K562 (cell line): ENCODE data around the gene EIF3I. TPM values are rescaled to one million over a fixed set of nuclear protein-coding genes. Genes with fewer than 3 reads are reported as not detected.

ENCODE experiments used
- ARNT ChIP-seq, 2 experiments: fragments of 450-650 bp; IDR thresholded peaks; 2 replicates each; pipeline ENCODE4 v1.6.1; 2016; ENCODE audit warnings: mild to moderate bottlenecking in 1 of 2
- BACH1 ChIP-seq: fragments of 200-800 bp; sonication (Bioruptor generic); IDR thresholded peaks from 2 replicates; pipeline ENCODE4 v1.6.1; 2016; ENCODE audit warnings: missing genetic modification characterization, missing compliant biosample characterization
- C11orf30 ChIP-seq: fragments of 450-650 bp; IDR thresholded peaks from 2 replicates; pipeline ENCODE4 v1.6.1; 2016; ENCODE audit warnings: low read depth, mild to moderate bottlenecking
- CCAR2 ChIP-seq: fragments of 200-400 bp; formaldehyde crosslinking; IDR thresholded peaks from 2 replicates; pipeline ENCODE4 v1.6.1; 2017; ENCODE audit warnings: mild to moderate bottlenecking, low read depth, low read length
- CEBPB ChIP-seq: fragments of 450-650 bp; IDR thresholded peaks from 2 replicates; pipeline ENCODE4 v1.6.1; 2016; ENCODE audit warnings: missing genetic modification characterization, missing compliant biosample characterization
- CHAMP1 ChIP-seq: fragments of 450-650 bp; IDR thresholded peaks from 2 replicates; pipeline ENCODE4 v1.6.1; 2016; ENCODE audit warnings: mild to moderate bottlenecking
- FOXM1 ChIP-seq, 2 experiments: fragments of 450-650 bp in 1 of 2; sonication (generic) in 1 of 2; formaldehyde crosslinking in 1 of 2; IDR thresholded peaks; 2 replicates each; pipeline versions ENCODE4 v1.6.1 to v1.9.0; 2017 to 2022; ENCODE audit warnings: low read depth in 2 of 2, mild to moderate bottlenecking in 2 of 2, missing genetic modification reagents in 1 of 2, moderate library complexity in 1 of 2
- HLTF ChIP-seq: fragments of 450-650 bp; IDR thresholded peaks from 2 replicates; pipeline ENCODE4 v1.6.1; 2016
- IRF1 ChIP-seq: sonication (generic); formaldehyde crosslinking; IDR thresholded peaks from 2 replicates; pipeline ENCODE4 v1.8.0; 2022; ENCODE audit warnings: missing genetic modification reagents, mild to moderate bottlenecking, borderline replicate concordance
- LARP7 ChIP-seq: fragments of 450-650 bp; IDR thresholded peaks from 2 replicates; pipeline ENCODE4 v1.6.1; 2016
- MYNN ChIP-seq, 2 experiments: sonication (generic); formaldehyde crosslinking in 1 of 2; IDR thresholded peaks; 2 replicates each; pipeline versions ENCODE4 v1.5.0 to v1.6.1; 2016 to 2020; ENCODE audit warnings: antibody characterized with exemption in 1 of 2, missing genetic modification reagents in 1 of 2
- NELFE ChIP-seq: IDR thresholded peaks from 2 replicates; pipeline ENCODE4 v1.6.1; 2011; ENCODE audit warnings: mild to moderate bottlenecking; ENCODE audit not compliant: insufficient read depth, insufficient read length
- NUFIP1 ChIP-seq: fragments of 450-650 bp; IDR thresholded peaks from 2 replicates; pipeline ENCODE4 v1.6.1; 2018; ENCODE audit not compliant: partially characterized antibody
- PML ChIP-seq: IDR thresholded peaks from 2 replicates; pipeline ENCODE4 v1.6.1; 2012; ENCODE audit warnings: low read length, inconsistent platforms
- RAD21 ChIP-seq, 2 experiments: fragments of 250-450 bp in 1 of 2; fragments of 450-650 bp in 1 of 2; sonication (Bioruptor Pico) in 1 of 2; formaldehyde crosslinking in 1 of 2; IDR thresholded peaks in 1 of 2; conservative IDR thresholded peaks in 1 of 2; 2 replicates each; pipeline versions ENCODE4 v1.4.0 to v1.8.0; 2020 to 2022; ENCODE audit warnings: mild to moderate bottlenecking in 2 of 2, moderate library complexity in 1 of 2
- RBFOX2 ChIP-seq: fragments of 200-400 bp; formaldehyde crosslinking; IDR thresholded peaks from 2 replicates; pipeline ENCODE4 v1.6.1; 2017; ENCODE audit warnings: low read depth, mild to moderate bottlenecking, low read length, moderate library complexity
- SFPQ ChIP-seq: fragments of 200-400 bp; formaldehyde crosslinking; IDR thresholded peaks from 2 replicates; pipeline ENCODE4 v1.6.1; 2017; ENCODE audit warnings: mild to moderate bottlenecking, low read depth, low read length, moderate library complexity
- SMARCB1 ChIP-seq: IDR thresholded peaks from 2 replicates; pipeline ENCODE4 v1.6.1; 2011; ENCODE audit warnings: improper control_type of control experiment, low read depth; ENCODE audit not compliant: insufficient read length
- SNIP1 ChIP-seq: fragments of 450-650 bp; IDR thresholded peaks from 2 replicates; pipeline ENCODE4 v1.7.1; 2017; ENCODE audit warnings: low read depth, mild to moderate bottlenecking
- U2AF1 ChIP-seq: fragments of 200-400 bp; formaldehyde crosslinking; optimal IDR thresholded peaks from 2 replicates; pipeline ENCODE3; 2017; ENCODE audit warnings: mild to moderate bottlenecking, low read depth, low read length, moderate library complexity
- ZBTB1 ChIP-seq: sonication (generic); formaldehyde crosslinking; IDR thresholded peaks from 2 replicates; pipeline ENCODE4 v1.8.1; 2023; ENCODE audit warnings: missing genetic modification reagents, low read depth, mild to moderate bottlenecking, borderline replicate concordance
- ZBTB8A ChIP-seq: fragments of 450-650 bp; IDR thresholded peaks from 2 replicates; pipeline ENCODE4 v1.6.1; 2018; ENCODE audit warnings: mild to moderate bottlenecking, moderate library complexity; ENCODE audit not compliant: partially characterized antibody
- ZNF57 ChIP-seq: fragments of 450-650 bp; formaldehyde crosslinking; IDR thresholded peaks from 2 replicates; pipeline ENCODE4 v1.4.0; 2020; ENCODE audit warnings: mild to moderate bottlenecking, moderate library complexity
- polyA plus RNA-seq, 8 experiments: library from polyadenylated mRNA; depleted of rRNA in 4 of 8; stranded (reverse) in 5 of 8; unstranded in 3 of 8; fragments of >200 nt; fragmentation: Nextera tagmentation in 2 of 8; fragmentation: Illumina TruSeq in 1 of 8; extraction: Ambion mirVana in 2 of 8; extraction: Trizol in 1 of 8; gene quantifications; 2 replicates each; pipeline versions ENCODE4 v1.2.1 to v1.2.3, GENCODE V29; 2011 to 2014; ENCODE audit warnings: inconsistent platforms in 1 of 8, missing spikeins in 1 of 8
- total RNA-seq, 7 experiments: library from RNA; depleted of rRNA in 6 of 7; stranded (reverse); fragments of >200 nt in 6 of 7; fragmentation: Illumina TruSeq in 2 of 7; extraction: Trizol in 2 of 7; gene quantifications; 2 replicates each; pipeline versions ENCODE4 v1.2.1 to v1.2.3, GENCODE V29; 2011 to 2021; ENCODE audit warnings: low replicate concordance in 1 of 7

EIF3I gene
- total and polyA plus RNA-seq, 9 of the 15 experiments (the other 6 are each of a cell fraction or from before 2014, with no cell fraction given) = 414 to 1,526 (median 635) TPM

GRCh38 chr1:32247983-32248889 lies 26.0 kb downstream of the EIF3I start (continued):
- no peak for TF ChIP-seq SFPQ
- TF ChIP-seq CCAR2 = no peak
- no peak for TF ChIP-seq ZNF57 (CRISPR knock-in tag)
- TF ChIP-seq SMARCB1 = no peak
- no peak for TF ChIP-seq NUFIP1
- no peak for TF ChIP-seq ZBTB1 (CRISPR knock-in tag)
- peak; percentile 45; the same call in 1 of the 2 replicates for TF ChIP-seq MYNN (IDR thresholded peaks at IDR 0.05)
- no peak for TF ChIP-seq MYNN (CRISPR knock-in tag; IDR thresholded peaks at IDR 0.05)
- no peak; the same call in 1 of the 2 replicates for TF ChIP-seq LARP7
- TF ChIP-seq ARNT (IDR thresholded peaks at IDR 0.05) = 0 out of 4 replicates have a peak, but pooled peaks of 1 of the 2 experiments have one; percentile 54
- TF ChIP-seq U2AF1 = no peak
- TF ChIP-seq CEBPB (tag) = no peak
- TF ChIP-seq RAD21 (CRISPR knock-in tag; conservative IDR thresholded peaks at IDR 0.05 in 1 of 2, IDR thresholded peaks at IDR 0.05 in 1 of 2) = peak; percentile 72 to 91
- no peak; the same call in 1 of the 2 replicates for TF ChIP-seq FOXM1 (IDR thresholded peaks at IDR 0.05; ENCODE audit: low read depth)
- no peak for TF ChIP-seq FOXM1 (CRISPR knock-in tag; IDR thresholded peaks at IDR 0.05; ENCODE audit: low read depth)
- TF ChIP-seq BACH1 (tag) = no peak
- no peak for TF ChIP-seq ZBTB8A
- no peak for TF ChIP-seq C11orf30
- no peak for TF ChIP-seq IRF1 (CRISPR knock-in tag)
- no peak for TF ChIP-seq PML
- TF ChIP-seq HLTF = peak; percentile 89; the same call in 1 of the 2 replicates
- TF ChIP-seq RBFOX2 = peak; percentile 48; the same call in 1 of the 2 replicates
- TF ChIP-seq CHAMP1 = no peak
- no peak for TF ChIP-seq NELFE
- no peak for TF ChIP-seq SNIP1
